Measurements from ENCODE around the gene NAA15. TPM values are rescaled to one million over a fixed set of nuclear protein-coding genes. Genes with fewer than 3 reads are reported as not detected.
A peak's percentile ranks its signal among the peaks of the same experiment; 100 is the strongest.
"Not testable (repeated sequence)": the region's sequence is repeated elsewhere in the genome, so short reads cannot be mapped to it uniquely, and the experiment has no call there.

Gene NAA15
- total RNA-seq, 1 experiment from 2014 or later, result 56.6 TPM

DNA sequence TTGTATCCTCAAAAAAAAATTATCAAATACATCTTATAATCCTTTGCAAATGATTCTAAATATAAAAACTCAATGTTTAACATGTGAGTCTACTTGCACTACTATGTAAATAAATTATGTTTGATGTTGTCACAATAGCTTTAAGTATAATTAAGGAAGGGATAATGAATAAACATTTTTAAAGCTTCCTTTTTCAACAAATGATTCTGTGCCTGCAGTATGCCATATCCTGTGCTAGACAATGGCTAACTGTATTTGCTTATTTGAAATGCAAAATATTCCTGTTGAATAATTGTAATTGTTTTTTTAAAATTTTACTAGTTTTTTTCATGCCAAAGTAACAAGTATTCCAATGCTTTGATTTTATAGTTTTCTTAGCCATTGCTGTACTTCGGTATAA lies 60.0 kb downstream of the NAA15 start:
- DNase-seq (ENCODE audit: low spot score), result no peak

DNA sequence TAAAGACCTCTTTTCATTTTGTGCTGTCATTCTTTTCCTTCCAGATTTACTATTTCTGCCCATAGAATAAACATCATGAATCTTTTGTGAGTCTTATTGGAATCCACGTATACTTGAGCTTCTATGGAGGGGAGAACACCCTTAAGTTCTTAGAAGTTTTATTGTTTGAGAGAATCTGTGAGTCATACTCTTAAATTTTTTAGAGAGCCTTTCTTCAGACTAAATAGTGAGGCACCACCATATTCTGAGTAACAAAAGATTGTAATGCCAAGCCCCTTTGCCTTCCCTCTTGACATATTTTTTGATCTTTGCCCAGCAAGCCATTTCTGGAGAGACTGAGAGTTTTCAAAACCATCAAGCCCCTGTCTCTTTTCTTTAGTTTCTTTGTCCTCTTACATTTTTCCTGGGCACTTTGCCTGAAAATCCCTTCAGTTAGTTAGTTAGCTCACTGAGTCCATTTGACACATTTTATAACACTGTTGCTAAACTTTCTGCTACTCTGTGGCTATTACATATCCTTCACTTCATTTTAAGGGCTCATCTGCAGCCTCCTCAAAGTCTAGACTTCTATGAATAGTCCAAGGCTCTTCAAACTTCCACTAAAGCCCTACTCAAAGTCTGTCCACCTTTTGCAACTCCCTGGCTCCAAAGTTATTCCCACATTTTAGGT lies 66.3 kb downstream of the NAA15 start:
- DNase-seq (ENCODE audit: low spot score), result peak; percentile 35

DNA sequence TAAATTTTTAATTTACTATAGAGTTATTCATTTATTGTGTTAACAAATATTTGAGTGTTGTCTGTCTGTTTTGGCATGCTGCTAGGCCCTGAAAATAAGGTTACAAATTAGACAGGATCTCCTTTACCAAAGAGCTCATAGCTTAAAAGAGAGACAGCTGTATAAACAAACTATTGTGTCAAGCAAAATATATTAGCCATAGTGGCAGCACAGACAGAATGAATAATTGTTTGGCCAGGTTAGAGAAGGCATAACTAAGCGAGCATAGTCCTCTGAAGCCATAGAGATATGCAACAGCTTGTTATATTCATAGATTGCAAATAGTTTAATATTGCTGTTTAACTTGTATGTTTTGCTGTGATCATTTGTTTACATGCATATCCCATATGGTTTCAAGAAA lies 67.7 kb downstream of the NAA15 start:
- DNase-seq (ENCODE audit: low spot score), result no peak

DNA sequence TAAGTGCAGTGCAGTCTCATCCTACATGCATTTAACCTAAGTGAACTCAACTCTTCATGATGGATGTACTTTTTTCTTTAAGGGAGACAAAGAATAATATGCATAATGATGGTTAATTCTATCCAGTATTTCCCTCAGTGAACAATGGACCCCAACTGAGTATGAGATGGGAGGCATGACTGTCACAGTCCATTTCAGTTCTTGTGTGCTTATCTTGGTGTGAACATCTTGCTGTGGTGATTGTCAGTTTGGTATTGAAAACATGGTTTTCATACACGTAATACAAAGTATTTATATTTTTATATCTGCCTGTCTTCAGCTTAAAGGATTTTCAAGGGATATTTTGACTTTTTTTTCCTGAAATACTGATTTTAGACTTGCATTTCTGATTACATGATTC lies 72.9 kb downstream of the NAA15 start:
- DNase-seq (ENCODE audit: low spot score), result no peak

DNA sequence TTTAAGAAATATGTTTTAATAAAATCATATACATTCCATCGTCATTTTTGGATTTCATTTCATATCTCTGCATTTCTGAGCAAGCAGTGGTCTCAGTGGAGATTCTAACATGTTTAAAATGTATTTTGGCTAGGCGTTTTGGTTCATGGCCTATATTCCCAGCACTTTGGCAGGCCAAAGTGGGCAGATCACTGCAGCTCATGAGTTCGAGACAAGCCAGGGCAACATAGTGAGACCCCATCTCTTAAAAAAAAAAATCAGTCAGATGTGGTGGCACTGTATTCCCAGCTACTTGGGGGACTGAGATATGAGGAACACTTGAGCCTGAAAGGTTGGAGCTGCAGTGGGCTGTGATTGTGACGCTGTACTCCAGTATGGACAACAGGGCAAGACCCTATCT lies 85.1 kb downstream of the NAA15 start:
- DNase-seq (ENCODE audit: low spot score), result no peak

DNA sequence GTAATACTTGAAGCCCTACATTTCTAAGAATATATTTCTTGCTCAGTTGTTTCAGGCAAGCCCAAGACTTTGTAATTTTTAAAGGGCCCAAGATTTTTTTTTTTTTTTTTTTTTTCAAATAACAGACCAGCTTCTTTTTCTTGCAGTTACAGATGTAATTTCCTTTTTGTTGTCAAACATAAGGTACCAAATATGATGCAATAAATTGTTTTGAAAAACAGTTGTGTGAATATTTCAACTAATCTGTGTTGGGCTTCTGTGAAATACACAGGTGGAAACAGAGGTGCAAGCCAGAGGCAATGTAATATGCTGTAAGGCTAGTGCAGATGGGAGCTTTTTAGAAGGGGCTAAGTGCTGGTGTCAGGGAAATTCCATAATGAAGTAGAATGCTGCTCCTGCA lies 87.8 kb downstream of the NAA15 start:
- no peak for DNase-seq (ENCODE audit: low spot score)

DNA sequence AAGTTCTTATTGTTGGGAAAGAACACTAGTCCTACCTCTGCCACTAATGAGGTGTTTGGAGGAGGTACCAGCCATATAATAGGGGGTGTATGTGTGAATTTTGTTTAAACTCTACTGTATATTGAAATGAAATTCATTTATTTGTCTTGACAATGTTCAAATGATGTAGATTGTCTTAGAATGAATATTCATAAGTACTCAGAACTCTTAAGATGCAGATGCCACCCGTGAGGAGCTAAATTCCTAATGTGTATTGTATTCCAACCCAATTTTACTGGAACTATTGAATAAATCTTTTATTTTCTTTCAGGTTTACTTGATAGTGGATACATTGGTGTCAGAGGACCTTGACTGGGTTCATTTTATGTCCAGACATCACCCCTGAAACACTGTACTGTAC lies 88.7 kb downstream of the NAA15 start:
- no peak for DNase-seq (ENCODE audit: low spot score)

DNA sequence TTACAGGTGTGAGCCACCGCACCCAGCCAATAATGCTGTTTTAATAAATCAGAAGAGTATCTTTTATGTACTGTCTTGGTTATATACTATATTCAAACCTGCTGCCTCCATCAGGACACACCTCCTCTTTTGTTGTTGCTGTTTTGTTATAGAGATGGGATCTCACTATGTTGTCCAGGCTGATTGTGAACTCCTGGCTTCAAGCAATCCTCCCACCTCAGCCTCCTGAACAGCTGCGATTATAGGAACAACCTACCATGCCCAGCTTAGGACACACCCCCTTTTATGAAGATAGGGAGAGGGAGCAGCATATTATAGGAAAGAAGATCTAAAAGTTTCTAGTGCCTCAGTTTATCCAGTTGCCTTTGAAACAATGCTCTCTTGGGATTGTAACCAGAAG lies 90.4 kb downstream of the NAA15 start:
- no peak for DNase-seq (ENCODE audit: low spot score)

DNA sequence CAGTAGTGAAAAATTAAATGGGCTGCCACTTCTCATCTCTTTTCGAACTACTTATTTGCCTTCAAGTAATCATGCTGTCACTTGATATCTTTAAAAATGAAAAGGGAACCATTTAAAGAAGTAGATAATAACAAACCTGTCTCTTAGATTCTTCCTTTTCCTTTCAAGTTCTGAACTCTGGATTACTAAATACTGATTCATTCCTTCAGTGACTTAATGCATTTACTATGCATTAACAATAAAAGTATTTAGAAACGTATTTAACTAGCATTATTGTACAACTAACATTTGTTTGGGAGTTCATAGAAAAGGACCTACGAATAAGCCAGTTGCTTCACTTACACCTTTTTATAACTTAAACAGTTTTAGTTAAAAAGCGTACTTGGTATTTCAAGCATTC lies 91.5 kb downstream of the NAA15 start:
- DNase-seq (ENCODE audit: low spot score), result no peak

DNA sequence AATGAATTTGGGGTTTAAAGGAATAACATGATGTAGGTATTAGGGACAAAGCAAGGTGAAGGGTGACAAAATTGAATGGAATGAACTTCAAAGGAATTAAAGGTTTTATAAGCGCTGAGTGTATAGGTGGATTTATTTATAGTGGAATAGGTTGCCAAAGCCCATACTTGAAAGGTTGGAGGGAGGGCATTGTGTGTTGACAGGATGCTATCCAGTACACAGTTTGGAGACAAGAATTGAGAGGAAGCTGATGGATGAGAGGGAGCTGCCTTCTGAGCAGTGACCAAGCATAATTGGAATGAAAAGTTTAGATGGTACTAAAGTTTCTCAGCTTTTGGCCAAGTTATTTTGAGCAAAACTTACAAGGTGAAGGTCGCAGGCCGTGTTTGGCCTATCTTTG lies 100.1 kb downstream of the NAA15 start:
- DNase-seq (ENCODE audit: low spot score), result no peak

DNA sequence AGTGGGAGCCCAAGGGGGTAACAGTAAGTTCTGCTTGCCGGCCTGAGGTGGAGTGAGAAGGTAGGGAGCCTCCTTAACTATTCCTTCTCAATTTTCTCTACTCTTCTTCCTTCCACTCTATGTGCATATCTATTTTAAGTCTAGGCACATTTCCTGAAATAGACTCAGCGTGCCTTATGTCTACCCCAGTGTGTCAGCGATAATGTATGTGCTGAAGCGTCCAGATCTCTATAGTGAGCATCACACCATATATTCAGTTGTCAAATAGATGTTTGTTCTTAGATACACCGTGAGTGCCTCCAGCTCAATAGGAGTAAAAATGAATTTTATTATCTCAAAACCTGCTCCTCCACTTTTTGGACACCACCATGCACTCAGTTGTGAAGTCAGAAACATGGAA lies 101.1 kb downstream of the NAA15 start:
- DNase-seq (ENCODE audit: low spot score), result no peak

DNA sequence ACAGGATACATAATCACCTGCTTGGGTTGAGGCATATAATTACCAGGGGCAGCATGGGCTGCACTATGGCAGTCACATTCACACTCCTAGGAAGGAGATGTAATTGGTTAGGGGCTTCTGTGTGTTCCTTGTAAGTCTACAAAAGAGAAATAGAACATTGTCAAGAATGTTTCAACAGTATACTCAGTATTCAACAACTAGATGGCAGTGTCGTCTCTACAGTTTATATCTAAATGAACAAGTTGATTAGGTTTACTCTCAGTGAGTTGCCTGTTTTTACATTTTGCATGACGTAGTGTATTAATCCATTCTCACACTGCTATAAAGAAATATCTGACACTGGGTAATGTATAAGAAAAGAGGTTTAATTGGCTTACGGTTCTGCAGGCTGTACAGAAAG lies 102.2 kb downstream of the NAA15 start:
- DNase-seq (ENCODE audit: low spot score), result no peak

DNA sequence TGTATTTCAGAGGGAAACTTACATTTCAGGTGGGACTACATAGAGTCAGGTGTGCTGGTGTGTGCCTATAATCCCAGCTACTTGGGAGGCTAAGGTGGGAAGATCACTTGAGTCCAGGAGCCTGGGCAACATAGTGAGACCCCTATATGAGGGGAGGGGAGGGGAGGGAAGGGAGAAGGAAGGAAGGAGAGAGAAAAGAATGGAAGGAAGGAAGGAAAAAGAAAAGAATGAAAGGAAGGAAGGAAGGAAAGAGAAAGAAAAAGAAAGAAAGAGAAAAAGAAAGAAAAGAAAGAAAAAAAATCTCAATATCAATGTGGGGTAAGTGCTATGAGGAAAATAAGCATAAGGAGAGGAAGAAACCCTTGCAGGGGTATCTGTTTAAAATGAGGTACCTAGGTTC lies 109.0 kb downstream of the NAA15 start:
- no peak for DNase-seq (ENCODE audit: low spot score)

DNA sequence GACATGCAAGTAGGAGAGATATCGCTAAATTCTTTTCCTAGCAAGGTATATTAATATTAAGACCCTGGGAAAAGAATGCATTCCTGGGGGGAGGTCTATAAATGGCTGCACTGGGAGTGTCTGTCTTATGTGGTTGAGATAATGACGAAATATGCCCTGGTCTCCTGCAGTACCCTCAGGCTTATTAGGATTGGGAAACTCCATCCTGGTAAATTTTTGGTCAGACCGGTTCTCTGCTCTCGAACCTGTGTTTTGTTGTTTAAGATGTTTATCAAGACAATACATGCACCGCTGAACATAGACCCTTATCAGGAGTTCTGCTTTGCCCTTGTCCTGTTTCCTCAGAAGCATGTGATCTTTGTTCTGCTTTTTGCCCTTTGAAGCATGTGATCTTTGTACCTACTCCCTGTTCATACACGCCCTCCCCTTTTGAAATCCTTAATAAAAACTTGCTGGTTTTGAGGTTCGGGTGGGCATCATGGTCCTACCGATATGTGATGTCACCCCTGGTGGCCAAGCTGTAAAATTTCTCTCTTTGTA lies 113.4 kb downstream of the NAA15 start:
- not testable (repeated sequence) for DNase-seq (ENCODE audit: low spot score)

DNA sequence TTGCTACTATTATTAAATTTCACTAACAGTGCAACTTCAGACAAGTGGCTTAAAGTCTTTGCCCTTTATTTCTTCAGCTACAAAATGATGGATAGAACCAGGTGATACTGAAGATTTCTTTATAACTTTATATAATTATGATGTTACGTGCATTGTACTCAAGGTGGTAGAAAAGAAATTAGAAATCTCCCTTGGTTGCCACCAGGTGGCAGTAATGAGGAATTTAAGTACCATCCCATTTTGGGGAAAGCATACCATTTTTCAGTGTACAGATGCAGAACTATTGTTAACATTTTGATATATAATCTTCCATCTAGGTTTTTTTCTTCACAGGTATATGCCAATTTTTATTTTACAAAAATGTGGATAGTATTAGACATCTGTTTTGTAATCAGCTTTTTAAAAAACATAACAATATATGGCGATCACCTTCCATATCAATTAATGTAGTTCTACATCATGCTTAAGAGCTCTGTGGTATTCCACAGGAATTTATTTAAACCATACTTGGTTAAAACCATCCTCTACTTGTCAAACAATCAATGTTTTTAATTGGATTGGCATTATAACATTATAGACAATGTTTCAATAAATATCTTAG lies 114.9 kb downstream of the NAA15 start:
- peak; percentile 14 for DNase-seq (ENCODE audit: low spot score)

DNA sequence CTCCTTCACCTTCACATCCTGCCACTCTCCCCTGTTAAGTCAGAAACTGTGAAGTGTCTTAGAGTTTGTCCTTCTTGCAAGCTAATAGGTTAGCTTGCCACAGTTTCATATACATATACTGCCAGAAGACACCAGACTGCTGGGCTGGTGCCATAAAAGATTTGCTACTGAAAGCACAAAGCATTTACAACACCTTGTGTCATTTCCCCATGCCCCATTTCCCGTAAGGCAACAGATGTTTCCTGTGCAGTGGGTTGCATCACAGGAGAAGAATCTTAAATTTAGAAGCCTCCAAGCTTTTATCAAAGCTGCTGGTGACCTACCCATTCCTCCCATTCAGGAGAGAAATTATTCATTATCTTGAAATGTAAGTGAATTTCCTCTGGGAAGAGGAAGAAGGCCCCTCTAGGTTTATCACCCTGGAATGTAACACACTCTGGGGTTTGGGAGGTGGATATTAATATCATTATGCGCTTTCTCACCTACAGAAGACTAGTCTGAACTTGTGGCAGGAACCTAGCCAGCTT lies 118.1 kb downstream of the NAA15 start:
- DNase-seq (ENCODE audit: low spot score), result peak; percentile 49

DNA sequence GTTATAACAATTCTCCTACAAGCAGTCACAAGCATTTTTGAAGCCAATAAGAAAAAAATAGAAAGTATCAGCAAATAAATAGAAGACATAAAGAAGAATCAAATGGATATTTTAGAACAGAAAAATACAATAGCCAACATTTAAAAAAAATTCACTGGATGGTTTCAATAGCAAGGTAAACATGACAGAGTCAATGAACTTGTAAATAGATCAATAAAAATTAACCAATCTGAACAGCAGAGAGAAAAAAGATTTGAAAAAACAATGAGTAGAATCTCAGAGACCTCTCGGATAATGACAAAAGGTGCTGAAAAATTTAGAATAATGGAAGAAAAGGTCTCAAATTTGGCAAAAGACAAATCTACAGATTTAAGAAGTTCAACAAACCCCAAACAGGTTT lies 119.3 kb downstream of the NAA15 start:
- no peak for DNase-seq (ENCODE audit: low spot score)

DNA sequence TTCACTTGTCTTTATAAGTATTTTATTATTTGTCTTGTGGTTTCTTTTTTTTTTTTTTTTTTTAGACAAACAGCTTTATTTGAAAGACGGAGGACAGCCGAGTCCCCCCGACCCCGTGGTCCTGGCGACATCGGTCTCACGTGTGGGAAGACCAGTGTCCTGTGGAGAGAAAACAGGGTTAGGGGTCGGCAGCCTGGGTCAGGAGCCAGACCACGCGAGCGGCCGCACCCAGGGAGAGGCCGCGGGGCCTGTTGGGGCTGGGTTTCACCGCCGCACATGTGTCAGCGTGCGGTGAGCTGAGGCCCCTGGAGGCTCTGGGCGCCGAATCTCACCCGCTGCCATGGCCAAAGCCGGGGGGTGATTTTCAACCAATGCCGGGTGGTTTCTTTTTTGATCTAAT lies 134.8 kb downstream of the NAA15 start:
- no peak for DNase-seq (ENCODE audit: low spot score)

DNA sequence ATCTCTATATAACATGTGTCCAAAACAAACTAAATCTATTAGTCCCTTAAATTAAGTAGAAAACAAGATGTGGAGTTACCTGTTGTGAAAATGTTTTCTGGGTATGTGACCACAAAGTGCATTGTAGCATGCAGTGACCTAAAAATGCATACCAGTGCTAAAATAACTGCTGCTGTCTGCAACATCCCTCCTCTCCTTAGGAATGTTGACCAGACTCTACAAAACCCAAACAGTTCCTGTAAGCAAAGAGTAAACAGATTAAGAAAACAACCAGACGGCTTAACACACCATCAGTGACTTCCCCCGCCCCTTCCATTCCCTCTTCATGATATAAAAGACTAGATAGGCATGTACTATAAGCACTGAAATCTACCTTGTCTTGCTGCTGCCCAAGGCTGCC lies 136.8 kb downstream of the NAA15 start:
- DNase-seq (ENCODE audit: low spot score), result no peak

DNA sequence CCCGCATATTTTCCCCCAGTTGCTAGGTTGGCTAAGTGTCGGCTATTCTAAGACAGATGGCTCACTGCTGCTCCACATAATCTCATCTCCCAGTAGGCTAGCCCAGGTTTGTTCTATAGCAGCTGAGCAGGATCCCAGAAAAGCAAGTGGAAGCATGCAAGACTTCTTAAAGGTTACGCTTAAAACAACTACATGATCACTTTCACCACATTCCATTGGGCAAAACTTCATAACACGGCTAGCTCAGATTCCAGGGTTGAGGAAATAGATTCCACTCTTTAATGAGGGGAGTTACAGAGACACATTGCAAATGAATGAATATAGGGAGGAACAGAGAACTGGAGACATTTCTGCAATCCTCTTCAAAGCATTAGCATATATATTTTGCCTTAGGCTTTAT lies 139.7 kb downstream of the NAA15 start:
- no peak for DNase-seq (ENCODE audit: low spot score)

DNA sequence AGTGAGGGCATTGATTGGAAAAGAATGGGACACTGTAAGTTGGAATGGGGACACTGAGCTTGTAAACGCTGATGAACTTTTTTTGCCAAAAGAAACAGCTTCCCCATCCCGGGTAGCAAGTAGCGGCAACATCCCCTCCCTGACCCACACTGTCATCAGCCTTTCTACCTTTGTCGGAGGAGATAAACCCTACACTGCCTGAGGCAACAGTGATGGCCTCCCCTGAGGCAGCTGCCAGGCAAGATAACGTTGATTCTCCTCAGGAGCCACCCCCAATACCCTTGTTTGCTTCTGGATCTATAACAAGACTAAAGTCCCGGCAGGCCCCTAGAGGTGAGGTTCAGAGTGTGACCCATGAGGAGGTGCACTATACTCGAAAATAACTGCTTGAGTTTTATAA lies 142.4 kb downstream of the NAA15 start:
- no peak for DNase-seq (ENCODE audit: low spot score)

DNA sequence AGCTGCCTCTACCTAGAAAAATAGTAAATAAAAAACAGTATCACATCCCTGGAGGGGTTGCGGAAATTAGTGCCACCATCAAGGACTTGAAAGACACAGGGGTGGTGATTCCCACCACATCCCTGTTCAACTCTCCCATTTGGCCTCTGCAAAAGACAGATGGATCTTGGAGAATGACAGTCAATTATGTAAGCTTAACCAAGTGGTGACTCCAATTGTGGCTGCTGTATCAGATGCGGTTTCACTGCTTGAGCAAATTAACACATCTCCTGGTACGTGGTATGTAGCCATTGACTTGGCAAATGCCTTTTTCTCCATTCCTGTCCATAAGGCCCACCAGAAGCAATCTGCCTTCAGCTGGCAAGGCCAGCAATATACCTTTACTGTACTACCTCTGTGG lies 143.6 kb downstream of the NAA15 start:
- not testable (repeated sequence) for DNase-seq (ENCODE audit: low spot score)

DNA sequence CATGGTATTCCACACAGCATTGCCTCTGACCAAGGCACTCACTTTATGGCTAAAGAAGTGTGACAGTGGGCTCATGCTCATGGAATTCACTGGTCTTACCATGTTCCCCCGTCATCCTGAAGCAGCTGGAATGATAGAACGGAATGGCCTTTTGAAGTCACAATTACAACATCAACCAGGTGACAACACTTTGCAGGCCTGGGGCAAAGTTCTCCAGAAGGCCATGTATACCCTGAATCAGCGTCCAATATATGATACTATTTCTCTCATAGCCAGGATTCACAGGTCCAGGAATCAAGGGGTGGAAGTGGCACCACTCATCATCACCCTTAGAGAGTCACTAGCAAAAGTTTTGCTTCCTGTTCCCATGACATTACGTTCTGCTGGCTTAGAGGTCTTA lies 145.8 kb downstream of the NAA15 start:
- DNase-seq (ENCODE audit: low spot score), result not testable (repeated sequence)

DNA sequence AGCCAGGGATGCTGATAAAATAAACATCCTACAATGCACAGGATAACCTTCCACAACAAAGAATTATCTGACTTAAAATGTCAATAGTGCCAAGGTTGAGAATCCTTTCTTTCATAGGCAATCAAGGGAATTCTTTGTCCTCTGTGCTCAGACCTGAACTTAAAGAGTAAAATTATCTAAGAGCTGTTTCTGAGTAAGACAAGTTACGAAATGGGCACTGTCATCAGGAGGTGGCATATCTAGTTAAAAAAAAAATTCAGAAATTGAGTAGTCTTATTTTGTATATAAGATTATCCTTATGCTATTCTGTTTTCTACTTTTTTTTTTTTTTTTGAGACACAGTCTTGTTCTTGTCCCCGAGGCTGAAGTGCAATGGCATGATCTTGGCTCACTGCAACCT lies 149.3 kb downstream of the NAA15 start:
- no peak for DNase-seq (ENCODE audit: low spot score)
